Uterus (tissue), 2 donors: ENCODE measurements around the gene C13orf46.

ENCODE experiments used
- POLR2A ChIP-seq, 2 donors: fragments of 450-650 bp; IDR thresholded peaks; one replicate each; pipeline ENCODE4 v1.6.1; 2016; ENCODE audit warnings: antibody characterized with exemption in 2 of 2, mild to moderate bottlenecking in 1 of 2, moderate library complexity in 1 of 2
- TF ChIP-seq, protein P1 (sequence below), 4 experiments: fragments of 200-600 bp in 2 of 4; fragments of 450-650 bp in 2 of 4; sonication (generic) in 2 of 4; IDR thresholded peaks; one replicate each; pipeline ENCODE4 v1.5.1; 2016 to 2019; ENCODE audit warnings: antibody characterized with exemption in 4 of 4, mild to moderate bottlenecking in 2 of 4, moderate library complexity in 1 of 4

- no peak for TF ChIP-seq POLR2A (IDR thresholded peaks at IDR 0.05)
- TF ChIP-seq, protein P1, sequence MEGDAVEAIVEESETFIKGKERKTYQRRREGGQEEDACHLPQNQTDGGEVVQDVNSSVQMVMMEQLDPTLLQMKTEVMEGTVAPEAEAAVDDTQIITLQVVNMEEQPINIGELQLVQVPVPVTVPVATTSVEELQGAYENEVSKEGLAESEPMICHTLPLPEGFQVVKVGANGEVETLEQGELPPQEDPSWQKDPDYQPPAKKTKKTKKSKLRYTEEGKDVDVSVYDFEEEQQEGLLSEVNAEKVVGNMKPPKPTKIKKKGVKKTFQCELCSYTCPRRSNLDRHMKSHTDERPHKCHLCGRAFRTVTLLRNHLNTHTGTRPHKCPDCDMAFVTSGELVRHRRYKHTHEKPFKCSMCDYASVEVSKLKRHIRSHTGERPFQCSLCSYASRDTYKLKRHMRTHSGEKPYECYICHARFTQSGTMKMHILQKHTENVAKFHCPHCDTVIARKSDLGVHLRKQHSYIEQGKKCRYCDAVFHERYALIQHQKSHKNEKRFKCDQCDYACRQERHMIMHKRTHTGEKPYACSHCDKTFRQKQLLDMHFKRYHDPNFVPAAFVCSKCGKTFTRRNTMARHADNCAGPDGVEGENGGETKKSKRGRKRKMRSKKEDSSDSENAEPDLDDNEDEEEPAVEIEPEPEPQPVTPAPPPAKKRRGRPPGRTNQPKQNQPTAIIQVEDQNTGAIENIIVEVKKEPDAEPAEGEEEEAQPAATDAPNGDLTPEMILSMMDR (IDR thresholded peaks at IDR 0.05): no peak
Measured at GRCh38 chr13:113969973-113970611, 3.8 kb downstream of the C13orf46 start.
